IPS DF 19.7 (cell line): Measurements from ENCODE around the gene GPR18.

Experiments
- DNase-seq: peaks from one replicate; pipeline ENCODE4 v3.0.0-alpha.2; 2013; ENCODE audit warnings: low read depth, low spot score

GPR18 gene

DNA sequence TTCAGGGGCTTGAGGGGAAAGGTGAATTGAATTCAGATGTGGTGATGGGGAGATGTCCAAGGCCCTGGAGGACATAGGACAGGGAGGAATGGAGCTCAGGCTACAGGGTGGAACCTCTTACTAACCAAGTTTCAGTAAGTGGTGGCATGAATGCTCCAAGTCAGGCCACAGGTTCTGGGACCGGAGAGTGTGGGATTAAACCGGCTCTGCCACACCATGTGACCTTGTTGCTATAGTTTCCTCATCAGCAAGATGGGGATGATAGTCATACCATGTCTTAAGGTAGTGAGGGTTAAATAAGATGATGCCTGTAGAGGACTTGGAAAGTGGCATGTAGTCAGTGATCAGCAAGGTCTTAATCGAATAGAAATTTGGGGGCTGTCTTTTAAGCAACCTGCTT is 32.7 kb upstream of the GPR18 start:
- no peak for DNase-seq

DNA sequence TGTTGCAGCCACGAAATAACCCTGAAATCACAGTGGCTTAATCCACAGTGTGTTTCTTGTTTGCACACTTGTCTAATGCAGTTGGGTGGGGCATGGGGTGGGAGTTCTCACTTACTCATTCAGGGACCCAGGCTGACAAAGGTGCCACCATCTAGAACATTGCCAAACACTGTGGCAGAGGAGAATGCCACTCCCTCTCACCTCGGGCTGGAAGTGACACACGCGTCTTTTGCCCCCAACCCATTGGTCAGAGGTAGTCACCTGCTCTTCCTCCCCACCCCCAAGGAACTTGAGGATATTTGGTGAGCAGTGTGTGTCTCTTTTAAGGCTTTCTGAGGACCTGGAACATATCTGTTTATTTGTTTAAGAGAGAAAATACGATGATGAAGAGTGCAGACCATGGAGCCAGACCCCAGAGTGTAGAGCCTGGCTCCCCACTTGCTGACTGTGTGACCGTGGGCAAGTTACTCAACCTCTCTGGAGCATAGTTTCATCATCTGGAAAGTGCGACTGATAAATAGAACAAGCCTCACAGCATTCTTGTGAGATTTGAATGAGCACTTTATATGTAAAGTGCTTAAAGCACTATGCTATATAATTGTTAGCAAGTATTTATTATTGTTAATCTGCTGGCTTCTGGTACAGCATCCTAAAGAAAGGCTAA is 31.6 kb upstream of the GPR18 start:
- no peak for DNase-seq

GRCh38 chr13:99289271-99289670 is 31.1 kb upstream of the GPR18 start:
- no peak for DNase-seq

GRCh38 chr13:99288089-99288488 is 29.9 kb upstream of the GPR18 start:
- DNase-seq: no peak

DNA sequence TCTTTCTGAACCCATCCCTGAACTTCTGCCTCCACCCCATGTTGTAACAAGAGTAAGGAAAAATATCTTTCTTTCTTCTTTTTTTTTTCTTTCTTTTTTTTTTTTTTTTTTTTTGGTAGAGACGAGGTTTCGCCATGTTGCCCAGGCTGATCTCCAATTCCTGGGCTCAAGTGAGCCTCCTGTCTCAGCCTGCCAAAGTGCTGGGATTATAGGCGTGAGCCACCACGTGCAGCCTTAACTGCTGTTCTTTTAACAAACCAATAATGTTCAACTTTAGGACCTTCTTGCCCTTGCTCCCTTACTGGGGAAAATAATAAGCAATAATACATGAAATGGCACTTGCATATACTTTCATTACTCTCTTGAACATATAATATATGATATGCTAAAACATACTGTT is 29.4 kb upstream of the GPR18 start:
- no peak for DNase-seq

GRCh38 chr13:99285432-99286182 is 27.4 kb upstream of the GPR18 start:
- no peak for DNase-seq

DNA sequence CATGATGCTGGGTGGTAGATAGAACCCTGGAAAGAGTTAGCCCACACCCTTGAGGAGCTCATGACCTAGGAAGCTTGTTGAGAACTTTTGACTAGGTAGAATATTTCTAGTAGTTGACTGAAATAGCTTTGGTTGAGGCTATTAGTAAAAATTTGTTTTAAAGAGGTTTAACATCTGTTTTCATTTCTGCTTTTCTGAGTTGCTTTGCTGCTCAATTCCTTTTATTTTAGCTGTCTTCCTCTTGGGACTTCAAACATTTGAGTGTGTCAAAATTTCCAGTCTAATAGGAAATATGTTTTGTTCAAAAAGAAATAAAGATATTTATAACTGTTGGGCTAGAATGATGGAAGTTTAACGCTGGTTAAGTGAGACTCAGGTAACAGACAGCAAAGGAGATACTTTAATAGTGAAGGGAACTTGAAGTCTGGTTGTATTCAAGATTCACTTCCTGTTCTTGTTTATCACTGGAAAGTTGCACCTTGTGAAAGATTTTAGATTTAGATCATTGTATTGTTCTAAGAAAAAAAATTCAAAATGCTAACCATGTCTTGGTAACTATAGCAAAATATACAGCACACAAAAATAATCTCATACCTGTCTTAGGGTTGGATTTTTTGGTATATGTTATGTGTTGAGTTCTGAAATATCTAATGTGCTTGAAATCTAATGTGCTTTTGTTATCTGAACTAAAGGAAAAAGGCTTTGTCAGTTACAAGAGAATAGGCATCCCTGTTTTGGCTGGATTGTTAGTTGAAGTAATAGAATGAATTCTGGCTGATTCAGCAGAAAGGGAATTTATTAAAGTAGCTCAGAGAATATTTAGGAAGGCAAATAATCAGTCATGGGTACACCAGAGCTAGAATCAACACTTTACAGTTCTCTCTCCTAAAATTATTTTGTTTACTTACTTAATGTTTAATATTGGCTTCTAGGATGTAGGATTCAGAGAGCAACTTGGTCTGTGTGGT is 24.4 kb upstream of the GPR18 start:
- no peak for DNase-seq

GRCh38 chr13:99281811-99282263 is 23.7 kb upstream of the GPR18 start:
- no peak for DNase-seq

DNA sequence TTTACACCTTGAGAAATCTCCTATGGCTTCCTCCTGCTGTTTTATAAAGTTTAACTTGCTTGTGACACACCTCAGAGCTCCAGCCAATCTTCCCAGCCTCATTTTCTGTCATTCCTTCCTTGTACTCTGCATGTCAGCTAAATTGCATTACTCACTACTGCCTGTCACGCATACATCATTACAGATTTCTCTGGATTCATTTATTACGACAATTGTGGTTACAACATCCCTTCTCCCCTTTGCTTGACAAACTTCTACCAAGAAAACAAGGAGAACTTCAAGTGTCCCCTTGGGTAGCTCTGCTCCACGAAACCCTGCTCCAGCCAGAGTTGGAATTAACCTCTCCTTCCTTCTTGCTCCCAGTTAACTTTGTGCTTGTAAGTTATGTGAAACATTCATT is 22.0 kb upstream of the GPR18 start:
- no peak for DNase-seq

DNA sequence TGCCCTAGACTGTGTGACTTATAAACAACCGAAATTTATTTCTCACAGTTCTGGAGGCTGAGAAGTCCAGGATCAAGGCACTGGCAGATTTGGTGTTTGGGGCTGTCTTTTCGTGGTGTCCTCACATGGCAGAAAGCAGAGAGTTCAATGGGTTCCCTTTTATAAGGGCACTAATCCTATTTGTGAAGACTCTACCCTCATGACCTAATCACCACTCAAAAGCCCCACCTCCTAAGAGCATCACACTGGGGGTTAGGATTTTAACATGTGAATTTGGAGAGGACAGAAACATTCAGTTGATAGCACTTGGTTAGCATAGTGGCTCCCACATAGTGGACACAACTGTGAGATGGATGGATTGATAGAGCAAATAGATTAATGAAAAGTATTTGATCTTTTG is 21.5 kb upstream of the GPR18 start:
- DNase-seq: no peak

- no peak for DNase-seq
Observed at GRCh38 chr13:99278843-99279242, 20.7 kb upstream of the GPR18 start.

GRCh38 chr13:99278200-99278599 is 20.0 kb upstream of the GPR18 start:
- DNase-seq: no peak

DNA sequence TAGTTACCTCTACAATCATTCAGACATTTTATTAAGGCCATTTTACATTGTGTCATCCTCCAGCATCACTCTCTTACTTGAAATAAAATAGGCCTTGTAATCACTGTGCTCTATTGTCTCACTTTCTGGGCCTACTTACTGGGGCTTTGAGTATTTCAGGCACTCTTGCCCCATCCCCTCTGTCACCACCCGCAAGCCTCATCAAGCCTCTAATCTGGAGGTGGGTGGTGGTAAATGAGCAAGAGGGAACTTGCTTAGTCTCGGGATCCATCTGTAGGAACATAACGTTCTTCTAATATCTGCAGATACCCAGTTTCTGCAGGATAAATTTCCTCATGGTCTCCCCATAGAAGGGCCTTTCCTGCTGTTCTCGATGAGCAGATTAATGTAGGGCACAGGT is 19.4 kb upstream of the GPR18 start:
- no peak for DNase-seq

GRCh38 chr13:99276706-99277105 is 18.5 kb upstream of the GPR18 start:
- DNase-seq: no peak

GRCh38 chr13:99275093-99275469 is 16.9 kb upstream of the GPR18 start:
- no peak for DNase-seq

DNA sequence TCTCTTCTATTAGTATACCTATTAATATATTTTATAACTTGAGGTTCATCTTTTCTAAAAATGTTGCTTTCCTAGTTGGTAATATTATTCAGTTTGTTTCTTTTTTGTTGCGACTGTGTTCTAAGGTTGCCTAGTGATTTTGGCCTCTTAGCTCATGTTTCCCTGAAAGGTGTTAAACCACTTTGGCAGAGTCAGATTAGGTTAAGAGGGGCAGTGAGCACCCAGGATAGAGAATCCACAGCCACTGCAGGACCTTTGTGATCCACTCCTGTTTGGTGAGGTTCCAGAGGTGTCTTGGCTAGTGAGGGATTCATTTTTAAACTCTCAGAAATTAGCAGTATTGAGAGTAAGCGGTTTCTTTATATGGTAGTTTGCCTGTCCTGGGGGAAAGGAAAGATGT is 14.9 kb upstream of the GPR18 start:
- DNase-seq: no peak

- DNase-seq: no peak
Observed at GRCh38 chr13:99272481-99272880, 14.3 kb upstream of the GPR18 start.

GRCh38 chr13:99271249-99271648 is 13.1 kb upstream of the GPR18 start:
- no peak for DNase-seq

- DNase-seq: no peak
Observed at GRCh38 chr13:99270518-99270917, 12.3 kb upstream of the GPR18 start.

DNA sequence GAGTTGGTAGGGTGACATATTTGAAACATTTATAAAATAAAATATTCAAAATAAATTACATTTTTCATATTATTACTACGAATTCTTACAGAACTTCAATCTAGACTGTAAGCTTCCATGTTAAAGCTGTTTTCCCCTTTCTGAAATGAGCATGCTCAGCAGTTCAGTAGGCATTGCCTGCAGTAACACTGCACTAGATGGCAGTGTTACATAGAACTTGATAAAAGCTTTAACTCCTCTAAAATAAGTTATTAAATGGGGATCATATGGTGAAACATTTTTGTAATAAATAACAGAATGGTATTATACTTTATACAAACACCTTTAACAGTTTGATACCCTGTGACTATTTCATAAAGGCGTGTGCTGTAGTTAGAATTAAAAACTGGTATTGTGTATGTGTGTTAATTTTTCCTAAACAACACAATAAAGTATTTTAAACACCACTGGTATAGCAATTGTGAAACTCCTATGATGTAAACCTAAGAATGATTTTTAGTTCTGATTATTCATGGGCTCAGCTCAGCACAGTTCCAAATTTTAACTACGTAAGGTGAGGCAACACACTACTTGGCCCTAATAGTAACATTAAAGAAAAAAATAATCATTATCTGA is 11.6 kb upstream of the GPR18 start:
- no peak for DNase-seq

DNA sequence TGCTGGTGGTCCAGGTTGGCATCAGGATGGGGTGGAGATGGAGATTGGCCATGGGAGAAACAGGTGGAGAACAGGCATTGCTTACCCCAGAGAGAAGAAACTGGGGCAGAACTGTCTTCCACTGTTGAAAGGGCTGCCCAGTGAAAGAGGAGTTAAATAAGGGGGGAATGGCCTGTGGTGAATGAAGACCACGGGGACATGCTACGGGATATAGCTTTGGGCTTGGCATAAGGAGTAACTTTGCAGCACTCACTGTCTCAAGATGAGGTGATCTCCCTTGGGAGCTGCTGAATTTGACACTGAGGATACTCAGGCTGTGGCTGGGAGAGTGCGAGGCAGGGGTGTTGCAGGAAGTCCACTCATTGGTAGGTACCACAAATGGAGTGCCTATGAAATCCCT is 10.6 kb upstream of the GPR18 start:
- no peak for DNase-seq

- no peak for DNase-seq
Observed at GRCh38 chr13:99267927-99268326, 9.7 kb upstream of the GPR18 start.
